AG04449 (cell line): ENCODE results near the gene PTPRT.

Experiments used
- CTCF ChIA-PET: fragments of 350-600 bp; formaldehyde crosslinking; extraction: SDS; loops from one replicate; lab custom pipeline; 2021; ENCODE audit warnings: antibody characterized with exemption; lab: Yijun Ruan, JAX
- POLR2A ChIA-PET: fragments of 400-600, 350-600 bp; formaldehyde crosslinking; extraction: SDS; loops from one replicate; lab custom pipeline; 2020; ENCODE audit warnings: antibody characterized with exemption, inconsistent platforms; lab: Yijun Ruan, JAX
- DNase-seq: peaks from one replicate; pipeline ENCODE4 v3.0.0-alpha.2; 2010; ENCODE audit warnings: low read depth, low spot score
- H3K4me3 ChIP-seq: 2 replicates; pipeline ENCODE4 v1.5.1; 2011; ENCODE audit warnings: low read depth, mild to moderate bottlenecking, control low read depth, low read length
- TF ChIP-seq, protein P1 (sequence below): IDR thresholded peaks from one replicate; pipeline ENCODE4 v1.5.1; 2011; ENCODE audit warnings: mild to moderate bottlenecking, moderate library complexity, low read length, control low read depth, inconsistent platforms; ENCODE audit not compliant: insufficient read depth; ENCODE audit errors: missing control alignments

PTPRT gene

DNA sequence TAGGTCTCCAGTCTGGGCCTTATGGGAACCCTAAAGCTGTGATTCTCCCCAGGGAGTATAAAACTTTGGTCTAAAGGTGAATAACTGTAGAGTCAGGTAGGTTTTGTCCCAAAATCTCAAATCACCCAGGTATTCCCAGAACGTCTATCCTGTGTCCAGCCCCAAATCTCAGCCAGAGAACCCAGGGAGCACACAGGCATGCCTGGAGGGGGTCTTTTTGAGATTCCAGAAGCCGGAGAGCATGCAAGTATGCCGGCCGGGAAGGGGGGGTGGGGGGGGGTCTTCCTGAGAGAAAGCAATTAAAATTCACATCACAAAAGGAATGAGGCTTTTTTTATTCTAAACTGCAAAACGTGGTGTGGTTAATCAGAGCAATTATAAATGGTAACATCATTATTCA is 210.0 kb downstream of the PTPRT start:
- no peak overlapping the region for H3K4me3 ChIP-seq
- POLR2A ChIA-PET = no interaction called here
- DNase-seq = no peak
- CTCF ChIA-PET = no interaction called here
- TF ChIP-seq, protein P1, sequence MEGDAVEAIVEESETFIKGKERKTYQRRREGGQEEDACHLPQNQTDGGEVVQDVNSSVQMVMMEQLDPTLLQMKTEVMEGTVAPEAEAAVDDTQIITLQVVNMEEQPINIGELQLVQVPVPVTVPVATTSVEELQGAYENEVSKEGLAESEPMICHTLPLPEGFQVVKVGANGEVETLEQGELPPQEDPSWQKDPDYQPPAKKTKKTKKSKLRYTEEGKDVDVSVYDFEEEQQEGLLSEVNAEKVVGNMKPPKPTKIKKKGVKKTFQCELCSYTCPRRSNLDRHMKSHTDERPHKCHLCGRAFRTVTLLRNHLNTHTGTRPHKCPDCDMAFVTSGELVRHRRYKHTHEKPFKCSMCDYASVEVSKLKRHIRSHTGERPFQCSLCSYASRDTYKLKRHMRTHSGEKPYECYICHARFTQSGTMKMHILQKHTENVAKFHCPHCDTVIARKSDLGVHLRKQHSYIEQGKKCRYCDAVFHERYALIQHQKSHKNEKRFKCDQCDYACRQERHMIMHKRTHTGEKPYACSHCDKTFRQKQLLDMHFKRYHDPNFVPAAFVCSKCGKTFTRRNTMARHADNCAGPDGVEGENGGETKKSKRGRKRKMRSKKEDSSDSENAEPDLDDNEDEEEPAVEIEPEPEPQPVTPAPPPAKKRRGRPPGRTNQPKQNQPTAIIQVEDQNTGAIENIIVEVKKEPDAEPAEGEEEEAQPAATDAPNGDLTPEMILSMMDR = no peak

DNA sequence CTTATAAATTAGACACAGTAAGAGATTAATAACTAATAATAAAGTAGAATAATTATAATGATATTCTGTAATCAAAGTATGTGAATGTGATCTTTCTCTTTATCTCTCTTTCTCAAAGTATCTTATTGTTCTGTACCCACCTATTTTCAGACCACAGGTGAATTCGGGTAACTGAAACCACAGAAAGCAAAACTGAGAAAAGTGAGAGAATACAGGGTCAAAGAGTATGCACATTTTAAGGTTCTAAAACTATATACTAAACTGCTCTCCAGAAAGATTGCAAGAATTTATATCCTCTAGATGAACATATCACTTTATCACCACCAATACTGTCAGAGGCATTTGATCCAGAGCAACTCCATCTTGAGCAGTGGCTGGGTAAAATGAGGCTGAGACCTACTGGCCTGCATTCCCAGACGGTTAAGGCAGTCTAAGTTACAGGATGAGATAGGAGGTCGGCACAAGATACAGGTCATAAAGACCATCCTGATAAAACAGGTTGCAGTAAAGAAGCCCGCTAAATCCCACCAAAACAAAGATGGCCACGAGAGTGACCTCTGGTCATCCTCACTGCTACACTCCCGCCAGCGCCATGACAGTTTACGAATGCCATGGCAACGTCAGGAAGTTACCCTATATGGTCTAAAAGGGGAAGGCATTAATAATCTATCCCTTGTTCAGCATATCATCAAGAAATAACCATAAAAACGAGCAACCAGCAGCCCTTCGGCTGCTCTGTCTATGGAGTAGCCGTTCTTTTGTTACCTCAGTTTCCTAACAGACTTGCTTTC is 211.3 kb downstream of the PTPRT start:
- ChIA-PET POLR2A (no interaction called here), CTCF (no interaction called here)
- TF ChIP-seq, protein P1 = no peak
- DNase-seq = no peak
- H3K4me3 ChIP-seq = no peak overlapping the region

DNA sequence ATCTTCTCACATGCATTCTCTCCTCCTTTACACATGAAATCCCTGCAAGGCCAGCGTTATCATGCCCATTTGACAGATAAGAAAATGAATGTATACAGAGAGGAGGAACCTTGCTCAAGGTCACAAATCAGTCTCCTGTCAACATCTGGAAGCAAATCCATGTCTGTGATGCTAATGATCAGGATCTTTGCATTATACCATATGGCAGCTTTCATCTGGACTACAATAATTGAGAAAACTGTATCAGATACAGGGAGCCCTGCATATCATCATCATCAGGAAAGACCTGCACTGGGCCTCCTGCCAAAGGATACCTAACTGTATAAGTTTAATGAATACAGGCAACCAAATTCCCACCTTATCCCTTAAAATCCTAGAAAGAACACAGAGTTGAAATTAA is 213.7 kb downstream of the PTPRT start:
- ChIA-PET CTCF (no interaction called here), POLR2A (no interaction called here)
- TF ChIP-seq, protein P1 = no peak
- H3K4me3 ChIP-seq = no peak overlapping the region
- DNase-seq = no peak

DNA sequence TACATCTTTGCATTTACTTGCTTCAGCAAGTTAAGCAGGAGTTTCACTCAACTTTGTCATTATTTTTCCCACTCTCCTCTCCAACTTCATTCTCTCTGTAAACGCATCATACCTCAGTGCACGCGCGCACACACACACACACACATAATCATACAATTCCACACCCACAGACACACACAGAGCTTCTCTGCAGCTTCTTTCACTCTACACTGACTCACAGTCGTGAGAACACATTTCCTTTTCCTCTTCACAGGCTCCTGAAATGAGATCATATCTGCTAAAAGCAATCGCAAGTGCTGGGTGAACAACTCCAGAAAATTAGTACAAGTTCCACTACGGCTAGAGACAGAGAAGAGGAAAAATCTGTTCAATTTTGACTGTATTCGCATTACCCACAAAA is 215.4 kb downstream of the PTPRT start:
- no peak for DNase-seq
- ChIA-PET CTCF (no interaction called here), POLR2A (no interaction called here)
- TF ChIP-seq, protein P1 = no peak
- no peak overlapping the region for H3K4me3 ChIP-seq

DNA sequence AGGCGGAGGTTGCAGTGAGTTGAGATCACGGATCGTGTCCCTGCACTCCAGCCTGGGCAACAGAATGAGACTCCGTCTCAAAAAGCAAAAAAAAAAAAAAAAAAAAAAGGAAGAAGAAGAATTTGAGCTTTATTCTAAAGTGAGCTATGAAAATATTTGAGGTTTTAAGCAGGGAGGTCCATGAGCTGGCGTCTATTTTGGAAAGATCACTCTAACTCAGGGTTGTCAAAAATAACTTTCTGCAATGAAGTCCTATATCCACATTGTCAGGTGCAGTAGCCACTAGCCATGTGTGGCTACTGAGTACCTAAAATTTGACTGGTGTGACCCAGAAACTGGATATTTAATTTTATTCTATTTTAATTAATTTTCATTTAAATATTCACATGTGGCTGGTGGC is 217.1 kb downstream of the PTPRT start:
- CTCF ChIA-PET = no interaction called here
- TF ChIP-seq, protein P1 = no peak
- no peak overlapping the region for H3K4me3 ChIP-seq
- DNase-seq = no peak
- POLR2A ChIA-PET = no interaction called here

DNA sequence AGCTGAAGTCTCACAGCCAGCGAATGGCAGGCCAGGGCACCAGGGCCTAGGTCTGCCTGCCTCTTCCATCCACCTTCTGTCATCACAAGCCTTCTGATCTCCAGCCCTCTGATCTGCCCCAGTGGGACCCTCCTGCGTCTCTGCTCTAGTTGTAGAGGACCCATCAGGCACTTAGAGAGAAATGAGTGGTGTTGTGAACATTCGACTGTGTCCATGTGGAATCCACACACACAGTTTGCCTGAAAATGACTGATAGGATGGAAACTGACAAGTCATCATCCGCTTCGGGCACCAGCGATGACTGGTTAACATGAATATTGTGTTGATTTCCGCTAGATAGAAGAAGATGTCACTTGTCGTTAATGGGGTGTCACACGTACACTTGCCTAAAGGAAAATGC is 221.0 kb downstream of the PTPRT start:
- no peak for DNase-seq
- no peak overlapping the region for H3K4me3 ChIP-seq
- TF ChIP-seq, protein P1 = no peak
- ChIA-PET POLR2A (no interaction called here), CTCF (no interaction called here)
